22Rv1 (cell line): ENCODE results near the gene SYNGR2.

Experiments
- ZFX ChIP-seq: fragments of 450-650 bp; IDR thresholded peaks from 2 replicates; pipeline ENCODE4 v1.6.1; 2017; ENCODE audit warnings: antibody characterized with exemption, borderline replicate concordance
- TF ChIP-seq, protein P1 (sequence below): fragments of 450-650 bp; IDR thresholded peaks from 2 replicates; pipeline ENCODE4 v1.5.1; 2017; ENCODE audit warnings: mild to moderate bottlenecking

DNA sequence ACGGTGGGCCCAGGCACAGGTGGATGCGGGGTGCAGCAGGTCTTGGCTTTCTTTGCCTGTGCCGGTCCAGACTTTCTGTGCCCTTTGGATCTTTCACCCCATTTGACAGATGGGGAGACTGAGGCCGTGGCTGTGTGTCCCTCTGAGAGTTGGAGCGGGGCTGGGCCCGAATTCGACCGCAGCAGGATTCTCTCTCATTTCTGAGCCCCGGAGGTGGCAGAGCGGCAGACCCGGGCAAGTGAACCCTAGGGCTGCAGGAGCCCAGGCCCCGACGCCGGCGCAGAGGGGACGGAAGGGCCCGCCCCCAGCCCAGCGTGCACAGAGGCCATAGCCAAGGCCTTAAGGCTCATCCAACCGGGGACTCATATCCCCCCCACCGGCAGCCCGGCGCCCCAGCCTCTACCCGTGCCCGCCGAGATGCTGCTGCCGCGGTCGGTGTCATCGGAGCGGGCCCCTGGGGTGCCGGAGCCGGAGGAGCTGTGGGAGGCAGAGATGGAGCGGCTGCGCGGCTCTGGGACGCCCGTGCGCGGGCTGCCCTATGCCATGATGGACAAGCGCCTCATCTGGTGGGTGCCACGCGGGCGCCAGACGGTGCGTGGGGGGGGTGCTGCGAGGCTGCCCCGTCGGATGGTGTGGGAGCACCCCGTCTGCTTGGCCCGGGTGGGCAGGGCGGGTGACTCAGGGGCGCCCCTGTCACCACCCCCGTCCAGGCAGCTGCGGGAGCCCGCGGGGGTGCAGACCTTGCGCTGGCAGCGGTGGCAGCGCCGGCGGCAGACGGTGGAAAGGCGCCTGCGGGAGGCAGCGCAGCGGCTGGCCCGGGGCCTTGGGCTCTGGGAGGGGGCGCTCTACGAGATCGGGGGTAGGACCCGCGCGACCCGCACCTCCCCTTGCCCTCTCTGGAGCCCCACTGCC, 37.0 kb upstream of the SYNGR2 start:
- TF ChIP-seq, protein P1, sequence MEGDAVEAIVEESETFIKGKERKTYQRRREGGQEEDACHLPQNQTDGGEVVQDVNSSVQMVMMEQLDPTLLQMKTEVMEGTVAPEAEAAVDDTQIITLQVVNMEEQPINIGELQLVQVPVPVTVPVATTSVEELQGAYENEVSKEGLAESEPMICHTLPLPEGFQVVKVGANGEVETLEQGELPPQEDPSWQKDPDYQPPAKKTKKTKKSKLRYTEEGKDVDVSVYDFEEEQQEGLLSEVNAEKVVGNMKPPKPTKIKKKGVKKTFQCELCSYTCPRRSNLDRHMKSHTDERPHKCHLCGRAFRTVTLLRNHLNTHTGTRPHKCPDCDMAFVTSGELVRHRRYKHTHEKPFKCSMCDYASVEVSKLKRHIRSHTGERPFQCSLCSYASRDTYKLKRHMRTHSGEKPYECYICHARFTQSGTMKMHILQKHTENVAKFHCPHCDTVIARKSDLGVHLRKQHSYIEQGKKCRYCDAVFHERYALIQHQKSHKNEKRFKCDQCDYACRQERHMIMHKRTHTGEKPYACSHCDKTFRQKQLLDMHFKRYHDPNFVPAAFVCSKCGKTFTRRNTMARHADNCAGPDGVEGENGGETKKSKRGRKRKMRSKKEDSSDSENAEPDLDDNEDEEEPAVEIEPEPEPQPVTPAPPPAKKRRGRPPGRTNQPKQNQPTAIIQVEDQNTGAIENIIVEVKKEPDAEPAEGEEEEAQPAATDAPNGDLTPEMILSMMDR, result no peak; the same call in 1 of the 2 replicates
- no peak for TF ChIP-seq ZFX
